WTC11 (cell line): ENCODE data around the gene TNIP3. TPM values are rescaled to one million over a fixed set of nuclear protein-coding genes. Genes with fewer than 3 reads are reported as not detected.
A peak's percentile ranks its signal among the peaks of the same experiment; 100 is the strongest.

Experiments used
- ATAC-seq: fragments of 200-7000 bp; cut with Tn5 transposase; 2 replicates; pipeline ENCODE4 v1.10.0; 2021; ENCODE audit warnings: mild to moderate bottlenecking, moderate library complexity
- CTCF ChIA-PET: fragments of 300-600 bp; sonication (Branson Sonifier 250); formaldehyde crosslinking; loops from one replicate; lab custom pipeline; 2021; ENCODE audit warnings: antibody characterized with exemption; lab: Charles Lee
- POLR2A ChIA-PET: fragments of 350-600 bp; sonication (Branson Sonifier 250); formaldehyde crosslinking; loops from one replicate; lab custom pipeline; 2021; ENCODE audit warnings: antibody characterized with exemption; lab: Charles Lee
- DNase-seq: peaks from one replicate; pipeline ENCODE4 v3.0.0; 2021; ENCODE audit warnings: low spot score
- H3K27ac Mint-ChIP-seq: 2 replicates; pipeline ENCODE4 v1.8.0; 2021; ENCODE audit warnings: mixed read lengths
- H3K27me3 Mint-ChIP-seq: 2 replicates; pipeline ENCODE4 v1.8.0; 2021; ENCODE audit warnings: low read depth, mild to moderate bottlenecking, moderate library complexity, mixed read lengths
- H3K36me3 Mint-ChIP-seq: 2 replicates; pipeline ENCODE4 v1.8.0; 2021; ENCODE audit warnings: mixed read lengths
- H3K4me1 Mint-ChIP-seq: 2 replicates; pipeline ENCODE4 v1.8.0; 2022; ENCODE audit warnings: mixed read lengths
- H3K4me3 Mint-ChIP-seq: 2 replicates; pipeline ENCODE4 v1.8.0; 2021; ENCODE audit warnings: mild to moderate bottlenecking, moderate library complexity, mixed read lengths
- H3K9me3 Mint-ChIP-seq: 2 replicates; pipeline ENCODE4 v1.8.0; 2021; ENCODE audit warnings: mixed read lengths
- TP53 ChIP-seq: sonication (generic); formaldehyde crosslinking; IDR thresholded peaks from 2 replicates; pipeline ENCODE4 v1.8.1; 2023; ENCODE audit warnings: mild to moderate bottlenecking, missing genetic modification reagents
- ZNF232 ChIP-seq: sonication (generic); formaldehyde crosslinking; IDR thresholded peaks from 2 replicates; pipeline ENCODE4 v1.8.0; 2022; ENCODE audit warnings: mild to moderate bottlenecking, missing genetic modification reagents
- ZNF317 ChIP-seq: sonication (generic); formaldehyde crosslinking; IDR thresholded peaks from 2 replicates; pipeline ENCODE4 v1.8.1; 2023; ENCODE audit warnings: low read depth, mild to moderate bottlenecking, moderate library complexity, missing genetic modification reagents, borderline replicate concordance
- total RNA-seq: library from RNA; stranded (reverse); gene quantifications from 3 replicates; pipeline ENCODE4 v1.2.3, GENCODE V29; 2021
- TF ChIP-seq, protein P1 (sequence below): fragments of 200-600 bp; IDR thresholded peaks from 2 replicates; pipeline ENCODE4 v1.8.0; 2022; ENCODE audit warnings: antibody characterized with exemption
- TF ChIP-seq, protein P2 (sequence below): sonication (generic); formaldehyde crosslinking; conservative IDR thresholded peaks from 2 replicates; pipeline ENCODE4 v1.8.1; 2022; ENCODE audit warnings: mild to moderate bottlenecking, missing genetic modification reagents
- TF ChIP-seq, protein P3 (sequence below): fragments of 250-450 bp; sonication (Bioruptor Pico); IDR thresholded peaks from 2 replicates; pipeline ENCODE4 v1.9.0; 2021; ENCODE audit warnings: mild to moderate bottlenecking, borderline replicate concordance
- TF ChIP-seq, protein P4 (sequence below): sonication (generic); formaldehyde crosslinking; IDR thresholded peaks from 2 replicates; pipeline ENCODE4 v1.8.0; 2022; ENCODE audit warnings: mild to moderate bottlenecking, missing genetic modification reagents

TNIP3 gene
- total RNA-seq, 1 experiment from 2014 or later: not detected

DNA sequence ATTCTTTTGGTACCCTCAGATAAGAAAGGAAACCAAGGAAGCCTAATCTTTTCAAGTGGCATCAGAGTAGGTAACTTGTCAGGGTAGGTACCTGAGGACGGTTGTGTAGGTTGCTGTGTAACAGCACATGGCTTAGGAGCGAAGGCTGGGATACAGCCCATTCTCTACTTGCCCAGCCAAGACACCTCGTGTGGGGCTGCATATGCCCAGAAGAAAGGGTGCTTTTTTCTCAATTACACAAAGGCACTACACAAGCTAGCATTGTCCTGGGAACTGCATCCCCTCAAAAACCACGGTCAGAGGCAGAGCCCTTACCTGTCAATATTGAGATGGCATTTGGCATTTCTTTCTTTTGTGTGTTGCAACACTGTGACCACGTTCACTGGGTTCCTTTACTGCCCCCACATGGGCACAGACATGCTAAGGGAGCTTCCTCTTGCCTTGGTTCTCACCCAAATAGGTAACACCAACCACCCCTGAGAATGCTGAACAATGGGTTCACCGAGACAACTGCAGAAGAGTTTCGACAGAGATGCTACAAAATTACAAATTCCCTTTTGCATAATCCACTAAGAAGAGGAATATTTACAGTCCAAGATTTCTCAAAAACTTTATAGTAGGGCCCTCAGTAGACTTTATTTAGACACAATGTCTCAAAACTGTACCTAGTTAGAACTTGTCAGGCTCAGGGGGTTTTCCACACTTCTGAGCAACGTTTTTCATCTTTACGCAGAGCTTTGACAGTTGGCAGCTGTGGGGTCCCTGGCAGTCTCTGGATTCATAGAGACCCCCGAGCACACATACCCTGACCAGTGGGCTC, 35.8 kb upstream of the TNIP3 start:
- no peaks in the 10 kb centered on the region for H3K4me1 Mint-ChIP-seq
- ATAC-seq (peak; percentile 47; the same call in 1 of the 2 replicates), DNase-seq (no peak)
- H3K4me3 Mint-ChIP-seq: no peak overlapping the region
- CTCF ChIA-PET: interaction anchor here (1.0 to 1.5 kb wide), 2 partner anchors 8 to 52 kb away, joined by 5 to 6 read pairs; no protein-coding TSS in a partner anchor
- no peaks in the 10 kb centered on the region for H3K9me3 Mint-ChIP-seq
- POLR2A ChIA-PET: no interaction called here
- no peaks in the 10 kb centered on the region for H3K27me3 Mint-ChIP-seq
- H3K36me3 Mint-ChIP-seq: no peaks in the 10 kb centered on the region
- TF ChIP-seq, protein P1, sequence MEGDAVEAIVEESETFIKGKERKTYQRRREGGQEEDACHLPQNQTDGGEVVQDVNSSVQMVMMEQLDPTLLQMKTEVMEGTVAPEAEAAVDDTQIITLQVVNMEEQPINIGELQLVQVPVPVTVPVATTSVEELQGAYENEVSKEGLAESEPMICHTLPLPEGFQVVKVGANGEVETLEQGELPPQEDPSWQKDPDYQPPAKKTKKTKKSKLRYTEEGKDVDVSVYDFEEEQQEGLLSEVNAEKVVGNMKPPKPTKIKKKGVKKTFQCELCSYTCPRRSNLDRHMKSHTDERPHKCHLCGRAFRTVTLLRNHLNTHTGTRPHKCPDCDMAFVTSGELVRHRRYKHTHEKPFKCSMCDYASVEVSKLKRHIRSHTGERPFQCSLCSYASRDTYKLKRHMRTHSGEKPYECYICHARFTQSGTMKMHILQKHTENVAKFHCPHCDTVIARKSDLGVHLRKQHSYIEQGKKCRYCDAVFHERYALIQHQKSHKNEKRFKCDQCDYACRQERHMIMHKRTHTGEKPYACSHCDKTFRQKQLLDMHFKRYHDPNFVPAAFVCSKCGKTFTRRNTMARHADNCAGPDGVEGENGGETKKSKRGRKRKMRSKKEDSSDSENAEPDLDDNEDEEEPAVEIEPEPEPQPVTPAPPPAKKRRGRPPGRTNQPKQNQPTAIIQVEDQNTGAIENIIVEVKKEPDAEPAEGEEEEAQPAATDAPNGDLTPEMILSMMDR: no peak
- TF ChIP-seq, protein P2, sequence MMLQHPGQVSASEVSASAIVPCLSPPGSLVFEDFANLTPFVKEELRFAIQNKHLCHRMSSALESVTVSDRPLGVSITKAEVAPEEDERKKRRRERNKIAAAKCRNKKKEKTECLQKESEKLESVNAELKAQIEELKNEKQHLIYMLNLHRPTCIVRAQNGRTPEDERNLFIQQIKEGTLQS: no peak
- H3K27ac Mint-ChIP-seq: no peak overlapping the region

DNA sequence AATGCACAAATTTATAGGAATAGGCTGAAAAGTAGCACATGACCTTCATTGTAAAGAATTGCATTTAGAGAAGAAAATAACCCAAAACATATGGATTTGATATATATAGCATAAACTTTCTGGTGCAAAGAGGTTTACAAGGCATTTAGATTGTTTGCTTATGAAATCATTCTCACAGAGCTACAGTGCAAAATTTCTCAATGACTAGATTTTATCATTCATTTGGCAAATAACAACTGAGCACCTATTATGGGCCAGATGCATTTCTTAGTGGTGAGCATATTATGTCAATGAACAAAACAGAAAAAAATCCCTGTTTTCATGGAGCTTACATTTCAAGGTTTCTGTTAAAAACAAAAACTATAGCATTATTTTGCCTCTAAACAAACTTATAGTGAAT, 34.1 kb upstream of the TNIP3 start:
- Mint-ChIP-seq H3K4me3 (no peak overlapping the region), H3K36me3 (no peaks in the 10 kb centered on the region), H3K9me3 (no peaks in the 10 kb centered on the region), H3K27me3 (no peaks in the 10 kb centered on the region), H3K4me1 (no peaks in the 10 kb centered on the region), H3K27ac (no peak overlapping the region)
- TF ChIP-seq, protein P3, sequence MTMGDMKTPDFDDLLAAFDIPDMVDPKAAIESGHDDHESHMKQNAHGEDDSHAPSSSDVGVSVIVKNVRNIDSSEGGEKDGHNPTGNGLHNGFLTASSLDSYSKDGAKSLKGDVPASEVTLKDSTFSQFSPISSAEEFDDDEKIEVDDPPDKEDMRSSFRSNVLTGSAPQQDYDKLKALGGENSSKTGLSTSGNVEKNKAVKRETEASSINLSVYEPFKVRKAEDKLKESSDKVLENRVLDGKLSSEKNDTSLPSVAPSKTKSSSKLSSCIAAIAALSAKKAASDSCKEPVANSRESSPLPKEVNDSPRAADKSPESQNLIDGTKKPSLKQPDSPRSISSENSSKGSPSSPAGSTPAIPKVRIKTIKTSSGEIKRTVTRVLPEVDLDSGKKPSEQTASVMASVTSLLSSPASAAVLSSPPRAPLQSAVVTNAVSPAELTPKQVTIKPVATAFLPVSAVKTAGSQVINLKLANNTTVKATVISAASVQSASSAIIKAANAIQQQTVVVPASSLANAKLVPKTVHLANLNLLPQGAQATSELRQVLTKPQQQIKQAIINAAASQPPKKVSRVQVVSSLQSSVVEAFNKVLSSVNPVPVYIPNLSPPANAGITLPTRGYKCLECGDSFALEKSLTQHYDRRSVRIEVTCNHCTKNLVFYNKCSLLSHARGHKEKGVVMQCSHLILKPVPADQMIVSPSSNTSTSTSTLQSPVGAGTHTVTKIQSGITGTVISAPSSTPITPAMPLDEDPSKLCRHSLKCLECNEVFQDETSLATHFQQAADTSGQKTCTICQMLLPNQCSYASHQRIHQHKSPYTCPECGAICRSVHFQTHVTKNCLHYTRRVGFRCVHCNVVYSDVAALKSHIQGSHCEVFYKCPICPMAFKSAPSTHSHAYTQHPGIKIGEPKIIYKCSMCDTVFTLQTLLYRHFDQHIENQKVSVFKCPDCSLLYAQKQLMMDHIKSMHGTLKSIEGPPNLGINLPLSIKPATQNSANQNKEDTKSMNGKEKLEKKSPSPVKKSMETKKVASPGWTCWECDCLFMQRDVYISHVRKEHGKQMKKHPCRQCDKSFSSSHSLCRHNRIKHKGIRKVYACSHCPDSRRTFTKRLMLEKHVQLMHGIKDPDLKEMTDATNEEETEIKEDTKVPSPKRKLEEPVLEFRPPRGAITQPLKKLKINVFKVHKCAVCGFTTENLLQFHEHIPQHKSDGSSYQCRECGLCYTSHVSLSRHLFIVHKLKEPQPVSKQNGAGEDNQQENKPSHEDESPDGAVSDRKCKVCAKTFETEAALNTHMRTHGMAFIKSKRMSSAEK (CRISPR knock-in tag): no peak
- TF ChIP-seq ZNF317 (CRISPR knock-in tag): no peak
- no peak for TF ChIP-seq TP53
- ChIA-PET CTCF (interaction anchor here (0.6 to 1.1 kb wide), 2 partner anchors 29 to 79 kb away, joined by 3 read pairs; no protein-coding TSS in a partner anchor), POLR2A (no interaction called here)
- DNase-seq (no peak), ATAC-seq (no peak)

DNA sequence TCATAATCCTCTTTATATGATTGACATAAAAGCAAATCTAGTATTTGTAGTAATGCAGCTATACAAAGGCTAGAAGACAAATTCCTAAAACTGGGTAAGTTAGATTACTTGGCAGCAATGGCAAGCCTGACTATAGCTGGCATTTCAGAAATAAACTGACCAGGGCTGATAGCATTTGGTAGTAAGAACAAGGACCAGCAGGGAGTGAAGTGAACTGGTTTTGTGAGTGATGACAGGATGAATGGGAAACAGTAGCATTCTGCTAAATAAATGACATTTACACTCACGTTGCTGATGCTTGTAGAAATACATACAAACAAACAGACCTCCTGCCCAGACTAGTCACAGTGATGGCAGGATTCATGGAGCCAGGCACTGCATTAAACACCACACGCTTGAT, 31.5 kb upstream of the TNIP3 start:
- Mint-ChIP-seq H3K4me3 (no peak overlapping the region), H3K9me3 (no peaks in the 10 kb centered on the region), H3K4me1 (no peaks in the 10 kb centered on the region), H3K27me3 (no peaks in the 10 kb centered on the region)
- ChIA-PET POLR2A (no interaction called here), CTCF (no interaction called here)
- TF ChIP-seq, protein P4, sequence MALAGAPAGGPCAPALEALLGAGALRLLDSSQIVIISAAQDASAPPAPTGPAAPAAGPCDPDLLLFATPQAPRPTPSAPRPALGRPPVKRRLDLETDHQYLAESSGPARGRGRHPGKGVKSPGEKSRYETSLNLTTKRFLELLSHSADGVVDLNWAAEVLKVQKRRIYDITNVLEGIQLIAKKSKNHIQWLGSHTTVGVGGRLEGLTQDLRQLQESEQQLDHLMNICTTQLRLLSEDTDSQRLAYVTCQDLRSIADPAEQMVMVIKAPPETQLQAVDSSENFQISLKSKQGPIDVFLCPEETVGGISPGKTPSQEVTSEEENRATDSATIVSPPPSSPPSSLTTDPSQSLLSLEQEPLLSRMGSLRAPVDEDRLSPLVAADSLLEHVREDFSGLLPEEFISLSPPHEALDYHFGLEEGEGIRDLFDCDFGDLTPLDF (CRISPR knock-in tag): no peak
- no peak for TF ChIP-seq ZNF232
- TF ChIP-seq, all 79 proteins: peak for 0
- no peaks in the 10 kb centered on the region for H3K36me3 Mint-ChIP-seq
- no peak for DNase-seq
- no peak overlapping the region; the same call in 1 of the 2 replicates for H3K27ac Mint-ChIP-seq
- ATAC-seq: no peak

DNA sequence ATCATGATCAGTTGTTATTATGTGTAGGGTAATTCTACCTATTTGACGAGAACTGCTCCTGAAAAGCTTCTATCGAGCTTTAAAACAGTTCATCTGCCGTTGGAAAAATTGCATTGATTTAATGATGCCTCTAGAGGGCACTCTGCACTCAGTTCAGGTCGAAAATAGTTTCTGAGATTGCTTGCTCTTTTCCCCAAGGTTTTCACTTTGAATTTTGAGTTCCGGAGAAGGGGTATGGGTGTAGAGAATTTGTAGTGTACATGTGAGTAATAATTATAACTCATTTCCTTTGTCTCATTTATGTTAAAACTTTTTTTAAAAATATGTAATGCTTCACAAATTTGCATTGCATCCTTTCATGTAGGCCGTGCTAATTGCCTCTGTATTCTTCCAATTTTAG, 28.4 kb upstream of the TNIP3 start:
- TF ChIP-seq, protein P1: 0 out of 2 replicates have a peak, but pooled peaks have one; percentile 40
- TF ChIP-seq ZNF232: no peak
- TF ChIP-seq, all 79 proteins: peak for 1
- POLR2A ChIA-PET: interaction anchor here (0.6 to 1.0 kb wide), 2 partner anchors 54 to 187 kb away, joined by 3 to 4 read pairs; no protein-coding TSS in a partner anchor
- no peaks in the 10 kb centered on the region for H3K9me3 Mint-ChIP-seq
- no peaks in the 10 kb centered on the region for H3K36me3 Mint-ChIP-seq
- no peak overlapping the region for H3K4me3 Mint-ChIP-seq
- H3K4me1 Mint-ChIP-seq: peaks cover 19% of the 10 kb centered on the region
- no peak for DNase-seq
- H3K27me3 Mint-ChIP-seq: no peaks in the 10 kb centered on the region
- CTCF ChIA-PET: interaction anchor here (0.6 to 2.7 kb wide), 41 partner anchors 8 to 967 kb away, joined by 3 to 35 read pairs (median 4); no protein-coding TSS in a partner anchor
- ATAC-seq: peak; percentile 59
- H3K27ac Mint-ChIP-seq: no peak overlapping the region
